Stimulated activated CD4-positive, alpha-beta T cell treated with anti-CD3 and anti-CD28 coated beads, Interleukin-2, amount 100 ng/mL, for 48 hours (primary cell): ENCODE data around the gene ANKRD35.
"Not testable (repeated sequence)": the region's sequence is repeated elsewhere in the genome, so short reads cannot be mapped to it uniquely, and the experiment has no call there.

Experiments
- DNase-seq, 2 donors: peaks; one replicate each; pipeline ENCODE4 v3.0.0-alpha.2; 2020

ANKRD35 gene, protein sequence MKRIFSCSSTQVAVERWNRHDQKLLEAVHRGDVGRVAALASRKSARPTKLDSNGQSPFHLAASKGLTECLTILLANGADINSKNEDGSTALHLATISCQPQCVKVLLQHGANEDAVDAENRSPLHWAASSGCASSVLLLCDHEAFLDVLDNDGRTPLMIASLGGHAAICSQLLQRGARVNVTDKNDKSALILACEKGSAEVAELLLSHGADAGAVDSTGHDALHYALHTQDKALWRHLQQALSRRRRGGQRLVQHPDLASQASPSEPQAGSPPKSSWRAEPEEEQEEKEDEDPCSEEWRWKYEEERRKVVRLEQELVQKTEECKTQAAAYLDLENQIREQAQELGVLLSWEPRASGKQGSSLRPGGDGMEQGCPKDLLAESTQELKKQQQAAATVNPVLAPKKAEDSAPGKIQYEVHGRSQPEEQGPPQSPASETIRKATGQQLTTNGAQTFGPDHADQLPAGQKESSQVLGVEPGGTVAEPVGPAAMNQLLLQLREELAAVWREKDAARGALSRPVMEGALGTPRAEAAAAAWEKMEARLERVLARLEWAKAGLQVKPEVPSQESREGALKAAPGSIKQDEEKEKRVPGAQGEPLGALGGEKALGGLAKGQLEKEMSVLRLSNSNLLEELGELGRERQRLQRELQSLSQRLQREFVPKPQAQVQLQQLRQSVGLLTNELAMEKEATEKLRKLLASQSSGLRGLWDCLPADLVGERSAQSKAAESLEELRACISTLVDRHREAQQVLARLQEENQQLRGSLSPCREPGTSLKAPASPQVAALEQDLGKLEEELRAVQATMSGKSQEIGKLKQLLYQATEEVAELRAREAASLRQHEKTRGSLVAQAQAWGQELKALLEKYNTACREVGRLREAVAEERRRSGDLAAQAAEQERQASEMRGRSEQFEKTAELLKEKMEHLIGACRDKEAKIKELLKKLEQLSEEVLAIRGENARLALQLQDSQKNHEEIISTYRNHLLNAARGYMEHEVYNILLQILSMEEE

DNA sequence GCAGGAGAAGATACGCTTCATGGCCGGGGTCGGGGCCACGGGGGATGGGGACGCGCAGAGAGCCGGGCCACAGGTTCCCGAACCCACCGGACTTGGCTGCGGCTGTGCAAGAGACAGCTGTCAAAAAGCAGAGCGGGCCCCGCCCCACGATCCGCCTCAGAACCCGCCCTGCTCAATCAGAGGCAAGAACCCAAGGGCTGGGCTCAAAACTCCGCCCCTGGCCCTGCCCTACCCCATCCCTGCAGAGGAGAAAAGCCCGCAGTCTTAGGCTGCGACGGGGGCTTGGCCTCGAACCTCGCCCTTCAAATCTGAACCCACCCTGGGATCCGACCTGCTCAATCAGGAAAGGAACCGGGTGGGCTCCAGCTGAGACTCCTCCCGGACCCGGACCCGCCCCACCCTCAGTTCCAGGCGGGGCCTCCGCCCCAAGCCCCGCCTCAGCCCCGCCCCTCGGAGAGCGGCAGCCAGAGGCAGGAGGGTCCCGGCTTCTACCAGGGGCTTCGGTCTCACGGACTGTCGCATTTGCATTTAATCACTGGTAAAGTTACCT lies at the start of gene ANKRD35:
Gene ANKRD35 (minus strand): TSS at position 129 of the 550 bp plus-strand sequence. CDS start 108 bp downstream, at position 21.
- peak; percentile 79 to 83 for DNase-seq

DNA sequence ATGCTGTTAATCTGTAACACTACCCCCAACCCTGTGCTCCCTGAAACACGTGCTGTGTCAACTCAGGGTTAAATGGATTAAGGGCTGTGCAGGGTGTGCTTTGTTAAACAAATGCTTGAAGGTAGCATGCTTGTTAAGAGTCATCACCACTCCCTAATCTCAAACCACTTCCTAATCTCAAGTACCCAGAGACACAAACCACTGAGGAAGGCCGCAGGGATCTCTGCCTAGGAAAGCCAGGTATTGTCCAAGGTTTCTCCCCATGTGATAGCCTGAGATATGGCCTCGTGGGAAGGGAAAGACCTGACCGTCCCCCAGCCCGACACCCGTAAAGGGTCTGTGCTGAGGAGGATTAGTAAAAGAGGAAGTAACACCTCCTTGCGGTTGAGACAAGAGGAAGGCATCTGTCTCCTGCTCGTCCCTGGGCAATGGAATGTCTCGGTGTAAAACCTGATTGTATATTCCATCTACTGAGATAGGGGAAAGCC lies 46.9 kb upstream of the ANKRD35 start:
- not testable (repeated sequence) for DNase-seq

DNA sequence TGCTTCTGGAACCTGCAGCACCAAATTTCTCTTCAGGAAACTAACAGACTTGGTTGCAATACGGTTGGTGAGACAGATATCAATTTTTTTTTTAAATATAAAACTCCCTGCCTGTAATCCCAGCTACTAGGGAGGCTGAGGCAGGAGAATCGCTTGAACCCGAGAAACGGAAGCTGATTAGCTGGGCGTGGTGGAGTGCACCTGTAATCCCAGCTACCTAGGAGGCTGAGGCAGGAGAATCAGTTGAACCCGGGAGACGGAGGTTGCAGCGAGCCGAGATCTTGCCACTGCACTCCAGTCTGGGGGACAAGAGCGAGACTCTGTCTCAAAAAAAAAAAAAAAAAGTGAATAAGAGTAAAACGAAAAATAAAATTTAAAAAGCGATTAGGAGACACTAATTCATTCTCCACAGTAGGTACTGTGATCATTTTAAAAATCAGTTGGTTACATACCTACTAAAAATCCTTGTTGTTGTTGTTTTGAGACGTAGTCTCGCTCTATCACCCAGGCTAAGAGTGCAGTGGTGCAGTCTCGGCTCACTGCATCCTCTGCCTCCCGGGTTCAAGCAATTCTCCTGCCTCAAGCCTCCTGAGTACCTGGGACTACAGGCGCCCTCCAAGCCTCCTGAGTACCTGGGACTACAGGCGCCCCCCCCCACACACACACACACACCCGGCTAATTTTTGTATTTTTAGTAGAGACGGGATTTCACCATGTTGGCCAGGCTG lies 42.4 kb upstream of the ANKRD35 start:
- no peak for DNase-seq

DNA sequence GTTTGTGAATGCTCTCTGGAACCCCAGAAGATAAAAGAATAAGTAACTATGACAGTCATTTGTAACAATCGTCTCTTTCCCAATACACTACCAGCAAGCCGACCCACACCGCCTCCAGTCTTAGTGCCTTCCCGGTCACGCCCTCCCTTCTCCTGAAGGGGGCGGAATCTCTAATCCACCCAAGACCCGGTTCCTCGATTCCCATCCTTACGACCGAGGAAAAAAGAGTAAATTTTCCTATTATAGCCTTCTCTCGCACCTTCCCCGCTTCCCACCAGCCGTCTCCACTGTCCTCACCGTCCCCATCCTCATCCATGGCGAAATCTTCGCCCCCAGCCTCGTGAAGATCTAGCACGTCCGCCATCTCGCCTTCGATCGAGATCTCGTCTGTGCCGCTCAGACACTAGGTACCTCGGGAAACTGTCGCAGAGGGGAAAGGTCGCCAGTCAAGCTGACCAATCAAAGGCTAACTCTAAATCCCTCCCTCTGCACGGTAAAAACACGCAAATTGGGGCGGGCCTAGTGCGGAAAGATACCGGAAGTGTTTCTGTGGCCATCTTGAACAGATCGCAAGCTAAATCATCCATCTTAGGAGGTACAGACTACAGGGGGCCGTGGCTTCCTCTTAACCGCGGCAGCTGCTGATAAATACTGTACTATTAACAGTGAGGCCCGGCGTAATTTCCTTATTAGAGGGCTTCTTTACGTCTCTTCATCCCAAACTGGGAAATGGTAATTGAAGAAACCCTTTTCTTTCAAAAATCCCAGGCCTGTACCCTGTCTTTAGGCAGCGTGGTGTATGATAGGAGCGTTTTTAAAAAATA lies 41.6 kb upstream of the ANKRD35 start, which contains the start of gene RBM8A:
Gene RBM8A (minus strand): TSS at position 422 of the 824 bp plus-strand sequence. CDS start 58 bp downstream, at position 364.
- DNase-seq = peak; percentile 80 to 88

DNA sequence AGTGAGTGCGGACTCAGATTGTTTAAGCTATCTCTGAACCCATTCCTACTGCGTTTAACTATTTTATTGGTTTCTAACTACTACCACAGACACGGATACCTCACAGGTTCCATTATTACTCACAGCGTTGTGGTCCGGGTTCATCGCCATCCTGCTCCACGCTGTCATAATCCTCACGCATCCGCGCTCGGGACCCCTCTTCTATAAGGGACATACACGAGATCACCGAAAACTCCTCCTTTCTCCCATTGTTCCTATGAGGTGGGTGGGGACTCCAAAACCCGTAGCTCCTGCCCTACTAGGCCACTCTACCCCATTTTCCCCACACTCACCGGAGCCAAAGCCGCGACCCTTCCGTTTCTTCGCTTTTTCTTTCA lies 41.0 kb upstream of the ANKRD35 start:
- peak; percentile 42 to 47 for DNase-seq

DNA sequence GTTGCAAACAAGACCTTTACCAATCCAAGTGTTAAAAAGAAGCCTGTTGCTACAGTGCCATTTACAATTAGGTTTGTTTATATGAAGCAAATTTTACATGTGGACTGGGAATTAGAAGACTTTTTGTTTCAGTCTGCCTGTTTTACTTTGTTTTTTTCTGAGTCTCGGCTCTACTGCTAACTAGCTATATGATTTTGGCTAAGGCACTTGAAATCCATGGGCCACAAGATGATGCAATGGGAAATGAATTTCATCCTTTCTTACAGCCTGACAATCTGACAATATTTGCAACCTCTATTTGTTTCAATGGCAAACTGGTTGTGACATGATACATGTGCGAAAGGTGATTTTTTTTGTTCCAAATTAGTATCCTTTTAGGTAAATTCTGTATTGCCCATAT lies 36.6 kb upstream of the ANKRD35 start:
- DNase-seq = no peak

DNA sequence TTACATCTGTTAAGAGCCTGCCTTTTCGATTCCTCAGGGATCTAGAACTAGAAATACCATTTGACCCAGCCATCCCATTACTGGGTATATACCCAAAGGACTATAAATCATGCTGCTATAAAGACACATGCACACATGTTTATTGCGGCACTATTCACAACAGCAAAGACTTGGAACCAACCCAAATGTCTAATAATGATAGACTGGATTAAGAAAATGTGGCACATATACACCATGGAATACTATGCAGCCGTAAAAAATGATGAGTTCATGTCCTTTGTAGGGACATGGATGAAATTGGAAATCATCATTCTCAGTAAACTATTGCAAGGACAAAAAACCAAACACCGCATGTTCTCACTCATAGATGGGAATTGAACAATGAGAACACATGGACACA lies 34.6 kb upstream of the ANKRD35 start:
- DNase-seq = not testable (repeated sequence)

DNA sequence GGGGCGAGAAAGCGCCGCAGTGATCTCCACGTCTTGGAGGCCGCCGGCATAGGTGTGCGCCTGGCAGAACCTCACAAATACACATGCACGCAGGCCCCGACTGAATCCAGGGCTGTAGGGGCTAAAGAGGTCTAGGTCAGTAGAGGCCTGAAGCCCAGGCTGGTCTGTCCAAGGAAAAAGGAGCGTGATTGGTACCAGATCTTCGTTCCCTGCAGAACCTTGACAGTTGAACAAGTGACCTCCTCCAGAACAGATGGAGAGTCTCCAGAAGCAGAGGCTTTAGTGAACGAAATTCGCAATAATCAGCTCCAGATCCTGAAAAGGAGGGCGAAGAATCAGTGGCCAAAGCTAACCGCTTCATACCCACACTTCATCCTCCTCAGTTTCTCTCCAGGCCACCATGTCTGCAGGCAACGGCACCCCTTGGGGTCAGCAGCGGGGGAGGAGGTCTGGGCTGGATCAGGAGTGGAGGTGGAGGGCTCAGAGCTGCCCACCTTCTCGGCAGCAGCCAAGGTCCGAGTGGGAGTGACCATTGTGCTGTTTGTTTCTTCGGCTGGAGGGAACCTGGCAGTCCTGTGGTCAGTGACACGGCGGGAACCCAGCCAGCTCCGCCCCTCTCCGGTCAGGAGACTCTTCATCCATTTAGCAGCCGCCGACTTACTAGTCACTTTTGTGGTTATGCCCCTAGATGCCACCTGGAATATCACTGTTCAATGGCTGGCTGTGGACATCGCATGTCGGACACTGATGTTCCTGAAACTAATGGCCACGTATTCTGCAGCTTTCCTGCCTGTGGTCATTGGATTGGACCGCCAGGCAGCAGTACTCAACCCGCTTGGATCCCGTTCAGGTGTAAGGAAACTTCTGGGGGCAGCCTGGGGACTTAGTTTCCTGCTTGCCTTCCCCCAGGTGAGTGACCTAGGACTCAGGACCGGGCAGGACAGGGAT lies 33.6 kb upstream of the ANKRD35 start:
- peak in 1 of 2 donors; percentile 28 for DNase-seq

DNA sequence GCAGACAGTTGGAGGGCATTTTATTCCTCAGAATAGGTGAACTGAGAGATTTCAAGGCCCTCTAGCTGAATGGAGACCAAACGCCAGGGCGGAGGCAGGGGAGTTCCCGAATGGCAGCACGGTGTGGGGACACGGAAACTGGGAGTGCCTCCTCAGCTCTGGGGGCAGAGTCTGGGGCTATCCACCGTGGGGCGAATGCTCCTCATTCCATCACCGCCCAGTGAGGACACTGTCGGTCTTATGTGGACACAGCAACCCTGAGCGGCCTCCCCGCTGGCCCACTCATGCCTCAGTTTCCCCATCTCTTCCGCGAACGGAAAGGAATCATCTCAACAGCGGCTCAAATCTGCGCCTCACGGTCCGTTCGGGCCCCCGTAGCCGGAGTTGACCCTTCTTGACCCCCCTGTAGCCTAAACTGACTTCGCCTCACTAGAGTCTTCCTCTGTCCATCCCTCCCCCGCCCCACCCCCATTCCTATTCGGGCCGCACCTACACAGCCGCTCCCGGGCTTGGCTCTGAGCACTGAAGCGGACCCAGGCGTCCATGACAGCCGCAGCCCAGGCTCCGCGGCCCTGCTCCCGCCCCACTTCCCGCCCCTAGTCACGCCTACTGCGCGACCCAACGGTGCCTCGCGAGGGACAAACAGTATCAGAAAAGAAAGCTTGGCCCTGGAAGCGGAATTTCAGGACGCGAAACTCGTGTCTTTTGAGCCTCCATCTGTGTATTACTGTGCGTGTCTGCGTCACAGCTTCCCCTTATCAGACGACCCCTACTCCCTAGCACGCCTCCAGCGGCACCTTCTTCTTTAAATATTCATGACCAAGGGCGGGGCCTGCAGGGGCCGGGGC lies 32.7 kb upstream of the ANKRD35 start, which contains the start of gene PEX11B:
Gene PEX11B (minus strand): TSS at position 574 of the 848 bp plus-strand sequence. CDS start 29 bp downstream, at position 545.
- peak; percentile 83 to 92 for DNase-seq

DNA sequence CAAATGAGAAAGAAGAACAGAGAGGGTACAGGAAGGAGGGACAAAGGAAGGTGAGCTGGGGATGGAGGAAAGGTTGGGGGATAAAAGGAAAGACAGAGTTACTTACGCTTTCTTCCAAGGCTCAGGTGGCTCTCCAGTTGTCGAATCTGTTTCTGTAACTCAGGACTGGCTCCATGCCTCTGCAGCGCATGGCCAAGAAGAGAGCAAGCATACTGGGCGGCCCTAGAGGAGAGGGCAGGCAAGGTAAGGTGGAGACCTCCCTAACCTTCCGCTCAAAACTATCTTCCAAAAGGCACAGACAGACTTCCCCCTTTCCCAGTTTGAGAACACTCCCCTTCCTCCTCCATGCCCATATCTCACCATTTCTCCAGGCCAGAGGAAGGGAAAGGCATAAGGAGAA lies 31.9 kb upstream of the ANKRD35 start:
- DNase-seq = no peak

DNA sequence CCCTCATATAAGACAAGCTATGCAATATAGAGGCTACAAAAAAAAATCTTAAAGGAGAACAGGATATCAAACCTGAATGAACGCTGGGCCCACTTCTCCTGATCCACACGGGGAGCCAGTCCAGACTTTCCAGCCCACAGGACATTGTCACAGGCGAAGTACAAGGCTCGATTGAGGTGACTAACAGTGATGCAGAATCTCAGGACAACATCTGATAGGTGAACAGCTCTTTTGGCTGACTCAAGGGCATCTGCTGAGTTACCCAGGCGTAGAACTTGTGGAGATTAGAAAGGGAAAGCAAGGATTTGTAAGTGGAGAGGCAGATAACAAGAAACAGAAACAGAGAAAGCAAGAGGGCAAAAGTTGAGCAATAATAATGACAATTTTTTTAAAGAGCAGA lies 31.1 kb upstream of the ANKRD35 start:
- no peak for DNase-seq

DNA sequence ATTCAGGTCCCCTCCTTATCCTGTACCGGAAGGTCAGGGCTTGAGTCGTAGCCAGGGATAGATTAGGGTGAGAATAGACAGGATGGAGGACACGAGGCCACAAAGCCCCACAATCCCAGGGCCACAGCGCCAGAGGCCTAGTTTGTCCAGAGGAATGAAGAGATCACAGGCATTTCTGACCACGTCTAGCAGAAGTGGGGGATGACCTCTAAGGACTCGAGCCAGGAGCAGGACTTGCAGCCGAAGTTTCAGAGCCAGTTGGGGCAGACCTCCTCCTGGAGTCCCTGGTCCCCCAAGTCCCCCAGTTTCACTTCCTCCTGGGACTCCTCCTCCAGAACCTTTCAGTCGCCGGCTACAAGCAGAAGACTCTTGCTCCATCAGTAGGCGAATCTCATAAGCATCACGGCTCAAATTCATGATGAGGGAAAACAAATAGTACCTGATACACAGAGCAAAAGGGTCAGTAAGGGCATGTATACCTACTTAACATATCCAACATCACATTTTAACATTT lies 26.5 kb upstream of the ANKRD35 start:
- no peak for DNase-seq

DNA sequence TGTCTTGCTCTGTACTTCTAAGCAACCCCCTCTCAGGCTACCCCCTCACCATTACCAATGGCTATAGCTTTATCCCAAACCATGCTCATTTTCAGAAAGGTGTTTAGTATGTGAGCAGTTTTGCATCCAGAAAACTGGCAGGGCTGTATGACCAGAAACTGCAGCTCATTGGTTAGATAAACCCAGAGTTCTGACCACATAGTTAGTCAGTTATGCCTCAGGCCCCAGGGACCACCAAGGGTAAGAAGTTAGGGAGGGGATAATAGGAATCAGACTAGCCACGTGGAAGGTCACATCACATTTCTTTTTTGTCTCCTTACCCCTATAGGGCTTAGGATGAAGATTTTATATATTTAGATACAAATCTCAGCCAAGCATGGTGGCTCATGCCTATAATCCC lies 23.0 kb upstream of the ANKRD35 start:
- DNase-seq = no peak

DNA sequence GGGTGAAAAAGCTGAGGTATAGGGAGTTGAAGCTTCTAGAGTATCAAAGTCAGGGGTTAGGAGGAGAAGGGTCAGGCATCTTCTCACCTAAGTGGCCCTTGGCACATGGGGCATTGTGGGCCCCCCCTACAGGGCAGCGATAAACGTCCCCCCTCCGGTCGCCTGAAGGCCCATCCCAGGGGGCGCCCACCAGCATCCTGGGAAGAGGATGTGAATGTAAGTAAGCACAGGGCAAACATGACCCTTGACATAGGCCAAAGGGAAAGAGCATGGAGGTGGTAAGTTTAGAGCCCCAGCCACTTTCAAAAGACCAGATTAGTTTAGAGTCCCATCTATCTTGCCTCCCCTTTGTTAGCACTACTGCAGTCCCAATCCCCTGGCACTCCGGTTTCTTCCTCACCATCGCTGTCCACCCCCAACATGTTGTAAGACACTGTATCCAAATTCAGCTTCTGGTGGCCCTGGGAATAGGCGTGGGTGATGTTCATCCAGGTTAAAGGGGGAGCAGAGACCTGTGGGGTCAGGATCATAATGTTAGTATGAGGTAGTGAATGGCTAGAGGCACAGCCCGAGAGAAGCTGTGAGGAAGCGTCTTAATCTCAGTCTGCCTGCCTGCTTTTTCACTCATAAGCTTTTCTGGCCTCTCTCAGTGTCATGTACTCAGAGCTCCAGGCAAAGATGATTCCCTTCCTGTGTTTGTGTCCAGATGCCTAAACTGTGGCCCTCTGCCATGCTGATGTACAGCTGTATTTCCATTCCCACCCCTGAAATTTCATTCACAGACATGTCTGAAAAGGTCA lies 21.5 kb upstream of the ANKRD35 start:
- DNase-seq = no peak

DNA sequence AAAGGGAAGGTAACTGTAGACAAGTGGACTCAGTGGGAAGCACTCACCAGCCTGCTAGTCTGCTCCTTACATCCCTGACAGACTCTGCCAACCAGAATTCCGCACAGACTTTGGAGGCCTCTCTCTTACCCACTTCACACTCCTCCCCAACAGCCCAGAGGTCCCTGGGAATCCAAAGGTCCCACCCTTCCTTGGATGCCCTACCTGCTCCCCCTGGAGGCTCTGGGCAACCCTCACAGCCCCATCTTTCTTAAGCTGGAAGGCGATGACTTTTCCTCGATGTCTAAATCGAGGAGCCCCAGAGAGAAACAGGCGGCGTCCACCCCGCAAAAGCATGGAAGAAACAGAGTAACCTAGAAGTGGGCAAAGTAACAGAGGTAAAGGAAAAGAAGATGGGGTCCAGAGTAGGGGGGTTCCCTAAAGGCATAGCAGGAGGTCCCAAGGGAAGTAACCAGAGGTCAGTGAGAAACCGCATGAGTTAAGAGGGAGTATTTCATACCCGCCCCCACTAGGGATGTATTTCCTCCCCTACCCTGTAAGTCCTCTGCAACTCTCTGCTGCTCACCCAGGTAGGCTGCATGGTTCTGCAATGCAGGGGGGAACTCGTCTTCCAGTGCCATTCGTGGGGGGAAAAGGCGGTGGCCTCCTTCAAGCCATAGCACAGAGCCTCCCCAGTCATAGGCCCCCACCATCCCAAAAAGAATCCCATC lies 15.8 kb upstream of the ANKRD35 start:
- DNase-seq = no peak

DNA sequence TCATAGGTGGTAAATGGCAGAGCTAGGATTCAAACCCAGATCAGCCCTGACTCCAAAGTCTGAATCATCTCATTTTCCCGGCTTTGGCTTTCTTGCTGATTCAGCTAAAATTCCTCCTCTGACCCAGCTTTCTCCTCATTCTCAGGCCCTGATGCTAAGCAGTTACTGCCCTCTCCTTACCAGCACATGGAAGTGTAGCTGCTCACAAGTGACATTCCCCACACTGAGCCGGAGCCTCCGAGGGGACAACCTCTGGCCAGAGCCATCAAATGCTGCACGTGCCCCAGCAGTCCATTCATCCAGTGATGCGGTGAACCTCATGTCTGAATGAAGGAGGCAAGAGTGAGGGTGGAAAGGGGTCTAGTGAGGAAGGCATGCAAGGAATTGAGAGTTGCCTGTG lies 13.1 kb upstream of the ANKRD35 start:
- no peak for DNase-seq

DNA sequence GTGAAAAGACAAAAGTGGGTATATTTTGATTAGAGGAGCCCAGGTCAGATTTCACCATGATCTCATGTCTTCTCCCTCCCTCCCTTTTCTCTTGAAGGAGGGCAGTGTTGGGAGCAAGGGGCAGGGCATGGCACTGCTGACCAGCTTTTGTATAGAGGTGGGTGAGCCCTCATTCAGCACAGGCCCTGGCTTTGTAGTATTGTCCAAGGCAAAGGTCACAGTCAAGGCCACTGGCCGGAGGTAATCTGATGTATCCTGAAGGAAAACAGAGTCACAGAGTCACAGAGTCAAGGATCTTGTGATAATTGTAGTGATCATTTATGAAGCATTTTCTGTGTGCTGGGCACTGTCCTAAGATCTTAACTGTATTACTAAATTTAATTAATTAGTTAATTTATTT lies 12.3 kb upstream of the ANKRD35 start:
- no peak for DNase-seq
